GM12878 (cell line): ENCODE data around the gene UMAD1. TPM values are rescaled to one million over a fixed set of nuclear protein-coding genes. Genes with fewer than 3 reads are reported as not detected.

Experiments
- ATAC-seq: fragments of 200-7000 bp; cut with Tn5 transposase; 3 replicates; pipeline ENCODE4 v1.9.1; 2020; ENCODE audit warnings: mild to moderate bottlenecking, moderate library complexity
- BruUV-seq: library from RNA; stranded (reverse); fragments of 400-500 nt; replicated peaks from 2 replicates; lab custom pipeline; 2021; lab: Mats Ljungman, UMichigan
- CTCF ChIA-PET: fragments of 300-600 bp; sonication (Branson Sonifier 250); formaldehyde crosslinking; extraction: SDS; loops from one replicate; lab custom pipeline; 2021; ENCODE audit warnings: inconsistent platforms; lab: Yijun Ruan, JAX
- POLR2A ChIA-PET: fragments of 350-600 bp; formaldehyde crosslinking; extraction: SDS; loops from one replicate; lab custom pipeline; 2021; ENCODE audit warnings: inconsistent platforms; lab: Charles Lee
- RAD21 ChIA-PET: fragments of 300-600 bp; sonication (Branson Sonifier 250); formaldehyde crosslinking; loops from one replicate; lab custom pipeline; 2023; ENCODE audit warnings: antibody characterized with exemption; ENCODE audit not compliant: unreplicated experiment; lab: Charles Lee
- SMC1A ChIA-PET: fragments of 300-600 bp; sonication (Branson Sonifier 250); formaldehyde crosslinking; loops from one replicate; lab custom pipeline; 2023; ENCODE audit not compliant: unreplicated experiment, uncharacterized antibody; lab: Charles Lee
- DNase-seq: peaks from one replicate; pipeline ENCODE4 v3.0.0-alpha.2; 2011; ENCODE audit warnings: low read depth, low spot score
- FAIRE-seq: peaks from 3 replicates; lab custom pipeline; 2011; peaks lifted over from hg19 to GRCh38; lab: Jason Lieb, UNC
- H2AFZ ChIP-seq: 2 replicates; pipeline ENCODE4 v1.6.0; 2011; ENCODE audit warnings: low read depth, low read length, control low read depth; ENCODE audit not compliant: control insufficient read depth
- H3K27ac ChIP-seq: 2 replicates; pipeline ENCODE4 v1.5.1; 2011; ENCODE audit warnings: control low read depth; ENCODE audit not compliant: control insufficient read depth, insufficient read depth
- H3K27me3 ChIP-seq, 2 experiments: replicated peaks in 1 of 2; 2 replicates each; pipeline versions ENCODE4 v1.6.0 to v1.6.1; 2011; ENCODE audit warnings: low read length in 1 of 2; ENCODE audit not compliant: control insufficient read depth in 2 of 2, insufficient read depth in 2 of 2
- H3K36me3 ChIP-seq, 2 experiments: 2 replicates each; pipeline ENCODE4 v1.5.1; 2011; ENCODE audit warnings: low read length in 1 of 2; ENCODE audit not compliant: control insufficient read depth in 2 of 2, insufficient read depth in 2 of 2
- H3K4me1 ChIP-seq: 2 replicates; pipeline ENCODE4 v1.6.1; 2011; ENCODE audit warnings: mild to moderate bottlenecking, low read length, moderate library complexity, mixed read lengths; ENCODE audit not compliant: control insufficient read depth, insufficient read depth
- H3K4me2 ChIP-seq: 2 replicates; pipeline ENCODE4 v1.6.0; 2011; ENCODE audit warnings: control low read depth; ENCODE audit not compliant: control insufficient read depth, insufficient read depth
- H3K4me3 ChIP-seq: fragments of 200-600 bp; sonication (generic); 2 replicates; pipeline ENCODE4 v1.5.1; 2016
- H3K79me2 ChIP-seq: 2 replicates; pipeline ENCODE4 v1.6.0; 2011; ENCODE audit warnings: low read length; ENCODE audit not compliant: control insufficient read depth, insufficient read depth
- H3K9ac ChIP-seq: 2 replicates; pipeline ENCODE4 v1.8.0; 2011; ENCODE audit warnings: low read length, control low read depth, mixed read lengths; ENCODE audit not compliant: control insufficient read depth, insufficient read depth
- H3K9me3 ChIP-seq: replicated peaks from 3 replicates; pipeline ENCODE4 v1.5.1; 2011; ENCODE audit warnings: mild to moderate bottlenecking, low read length; ENCODE audit not compliant: control insufficient read depth, insufficient read depth
- H4K20me1 ChIP-seq: 2 replicates; pipeline ENCODE4 v1.6.0; 2011; ENCODE audit not compliant: control insufficient read depth, insufficient read depth
- BRCA1 ChIP-seq: IDR thresholded peaks from 2 replicates; pipeline ENCODE4 v1.6.1; 2011; ENCODE audit warnings: low read depth, low read length, improper control_type of control experiment
- CREB1 ChIP-seq: IDR thresholded peaks from 2 replicates; pipeline ENCODE4 v1.6.1; 2012; ENCODE audit warnings: low read depth, mild to moderate bottlenecking, inconsistent platforms
- E2F4 ChIP-seq: IDR thresholded peaks from 2 replicates; pipeline ENCODE4 v1.6.1; 2012; ENCODE audit warnings: low read depth, low read length, improper control_type of control experiment
- ELK1 ChIP-seq: IDR thresholded peaks from 2 replicates; pipeline ENCODE4 v1.6.1; 2012; ENCODE audit warnings: low read depth, low read length, improper control_type of control experiment
- EP300 ChIP-seq, 2 experiments: fragments of 150-350 bp in 1 of 2; IDR thresholded peaks; 2 replicates each; pipeline ENCODE4 v1.6.1; 2011 to 2012; ENCODE audit warnings: low read depth in 2 of 2, low read length in 2 of 2, borderline replicate concordance in 1 of 2, improper control_type of control experiment in 1 of 2, inconsistent platforms in 1 of 2; ENCODE audit not compliant: control insufficient read depth in 1 of 2
- ESRRA ChIP-seq: IDR thresholded peaks from 2 replicates; pipeline ENCODE4 v1.6.1; 2012; ENCODE audit warnings: mild to moderate bottlenecking, low read length, improper control_type of control experiment
- KDM1A ChIP-seq: fragments of 200-600 bp; sonication (generic); IDR thresholded peaks from 2 replicates; pipeline ENCODE4 v1.6.1; 2016; ENCODE audit warnings: borderline replicate concordance
- MEF2A ChIP-seq: IDR thresholded peaks from 2 replicates; pipeline ENCODE4 v1.6.1; 2011; ENCODE audit warnings: low read depth, mild to moderate bottlenecking, low read length, moderate library complexity; ENCODE audit not compliant: insufficient read depth
- MXI1 ChIP-seq: fragments of 150-350 bp; IDR thresholded peaks from 2 replicates; pipeline ENCODE4 v1.6.1; 2011; ENCODE audit warnings: low read depth, mild to moderate bottlenecking, inconsistent platforms, low read length, improper control_type of control experiment
- NFYA ChIP-seq: IDR thresholded peaks from 2 replicates; pipeline ENCODE4 v1.6.1; 2011; ENCODE audit warnings: low read depth, mild to moderate bottlenecking, low read length, improper control_type of control experiment, borderline replicate concordance
- NR2F1 ChIP-seq: fragments of 450-650 bp; conservative IDR thresholded peaks from 2 replicates; pipeline ENCODE4 v1.6.1; 2017; ENCODE audit warnings: mild to moderate bottlenecking
- SIX5 ChIP-seq: IDR thresholded peaks from 2 replicates; pipeline ENCODE4 v1.6.1; 2011; ENCODE audit warnings: mild to moderate bottlenecking, low read depth, low read length, moderate library complexity; ENCODE audit not compliant: severe bottlenecking
- SMAD1 ChIP-seq: fragments of 450-650 bp; IDR thresholded peaks from 2 replicates; pipeline ENCODE4 v1.6.1; 2018; ENCODE audit warnings: mild to moderate bottlenecking, low read depth; ENCODE audit not compliant: partially characterized antibody
- SREBF1 ChIP-seq: IDR thresholded peaks from 2 replicates; pipeline ENCODE4 v1.6.1; 2012; ENCODE audit warnings: mild to moderate bottlenecking, low read length
- STAT1 ChIP-seq: fragments of 450-650 bp; conservative IDR thresholded peaks from 2 replicates; pipeline ENCODE4 v1.6.1; 2014; ENCODE audit warnings: antibody characterized with exemption, mild to moderate bottlenecking
- ZNF207 ChIP-seq: fragments of 450-650 bp; IDR thresholded peaks from 2 replicates; pipeline ENCODE4 v1.6.1; 2014; ENCODE audit warnings: antibody characterized with exemption, mild to moderate bottlenecking, borderline replicate concordance
- ZNF274 ChIP-seq: IDR thresholded peaks from one replicate; pipeline ENCODE4 v1.8.0; 2011; ENCODE audit not compliant: insufficient read length, insufficient read depth
- WGBS: methylation state at CpG from one replicate; pipeline ENCODE4 v1.1.6; 2016; ENCODE audit warnings: low lambda C conversion rate; ENCODE audit not compliant: insufficient replicate concordance, insufficient coverage; ENCODE audit errors: missing lambda C conversion rate; 5-methylcytosine and 5-hydroxymethylcytosine counted together
- in situ Hi-C: fragments of 300-500 bp; cut with MboI; formaldehyde crosslinking; loops from 9 replicates; pipeline ENCODE4 v1.14.3; 2018; ENCODE audit warnings: mixed read lengths
- intact Hi-C: fragments of 100-400 bp; cut with micrococcal nuclease; formaldehyde crosslinking; loops from one replicate; pipeline ENCODE4 v1.14.2; 2022; ENCODE audit not compliant: unreplicated experiment
- polyA plus RNA-seq, 11 experiments: library from polyadenylated mRNA; depleted of rRNA in 4 of 11; unstranded in 6 of 11; stranded (reverse) in 5 of 11; fragments of >200 nt; fragmentation: Nextera tagmentation in 4 of 11; fragmentation: Illumina TruSeq in 1 of 11; extraction: Ambion mirVana in 4 of 11; extraction: Trizol in 1 of 11; gene quantifications; 1 replicate in 1 of 11; 2 replicates in 10 of 11; pipeline versions ENCODE4 v1.2.1 to v1.2.3, GENCODE V29; 2011 to 2016; ENCODE audit warnings: inconsistent platforms in 2 of 11, missing spikeins in 2 of 11, low read depth in 1 of 11
- total RNA-seq, 4 experiments: library from RNA; depleted of rRNA in 3 of 4; stranded (reverse); fragments of >200 nt in 3 of 4; fragmentation: Illumina TruSeq in 1 of 4; extraction: Trizol in 1 of 4; gene quantifications; 2 replicates each; pipeline versions ENCODE4 v1.2.1 to v1.2.3, GENCODE V29; 2013 to 2021

The UMAD1 gene
- total and polyA plus RNA-seq, 10 of the 15 experiments (the other 5 are each of a cell fraction or from before 2014, with no cell fraction given): 6.0 to 28.6 (median 9.3) TPM

- Histone ChIP-seq H3K9ac (no peak overlapping the region), H3K4me1 (peaks cover 5% of the 10 kb centered on the region), H3K27ac (no peak overlapping the region), H4K20me1 (no peaks in the 10 kb centered on the region), H3K27me3 (no peaks in the 10 kb centered on the region), H3K4me3 (no peak overlapping the region), H3K36me3 (no peaks in the 10 kb centered on the region), H3K4me2 (no peak overlapping the region), H3K9me3 (no peaks in the 10 kb centered on the region), H3K79me2 (no peaks in the 10 kb centered on the region), H2AFZ (no peak overlapping the region)
- POLR2A ChIA-PET: interaction anchor here (0.5 to 0.6 kb wide), 2 partner anchors 11 to 125 kb away, joined by 3 to 4 read pairs; no protein-coding TSS in a partner anchor
- TF ChIP-seq ESRRA (no peak), E2F4 (no peak), NFYA (no peak), ZNF274 (no peak), MXI1 (no peak), CREB1 (no peak), SREBF1 (no peak), MEF2A (no peak), SIX5 (no peak), SMAD1 (no peak), KDM1A (no peak), ZNF207 (no peak), NR2F1 (no peak), STAT1 (no peak), EP300 (IDR thresholded peaks at IDR 0.05; ENCODE audit: borderline replicate concordance in 1 of 2, control insufficient read depth in 1 of 2, low read depth in 2 of 2, low read length in 2 of 2) (no peak), BRCA1 (no peak), ELK1 (no peak)
- RAD21 ChIA-PET: interaction anchor here (0.9 to 4.1 kb wide), 9 partner anchors 12 to 382 kb away, joined by 3 to 22 read pairs (median 4); no protein-coding TSS in a partner anchor
- no TSS peak for BruUV-seq
- FAIRE-seq: no peak
- ATAC-seq: no peak
- no peak for DNase-seq
- intact Hi-C loops (no loop called here), in situ Hi-C loops (no loop called here)
- CTCF ChIA-PET: no interaction called here
- 92% methylated on average over 1 of the region's 1 CpG for WGBS
- SMC1A ChIA-PET: interaction anchor here (1.0 to 5.8 kb wide), 10 partner anchors 9 to 111 kb away, joined by 3 to 28 read pairs (median 4); no protein-coding TSS in a partner anchor
Observed at GRCh38 chr7:7808626-7809025, 168.1 kb downstream of the UMAD1 start.
